BLaER1 (cell line): ENCODE results near the gene FBXL14.

Experiments
- H3K27ac ChIP-seq: shearing (Covaris generic); formaldehyde crosslinking; 2 replicates; pipeline ENCODE4 v1.8.1; 2022
- H3K27me3 ChIP-seq: shearing (Covaris generic); formaldehyde crosslinking; 2 replicates; pipeline ENCODE4 v1.8.1; 2022
- H3K36me3 ChIP-seq: shearing (Covaris generic); formaldehyde crosslinking; 2 replicates; pipeline ENCODE4 v1.8.1; 2022
- H3K4me1 ChIP-seq: shearing (Covaris generic); formaldehyde crosslinking; 2 replicates; pipeline ENCODE4 v1.8.1; 2022
- H3K4me2 ChIP-seq: shearing (Covaris generic); formaldehyde crosslinking; 2 replicates; pipeline ENCODE4 v1.8.1; 2022
- H3K4me3 ChIP-seq: shearing (Covaris generic); formaldehyde crosslinking; 2 replicates; pipeline ENCODE4 v1.8.1; 2022
- H3K9ac ChIP-seq: shearing (Covaris generic); formaldehyde crosslinking; 2 replicates; pipeline ENCODE4 v1.8.1; 2022
- H3K9me3 ChIP-seq: shearing (Covaris generic); formaldehyde crosslinking; 2 replicates; pipeline ENCODE4 v1.8.1; 2022
- H4K20me1 ChIP-seq: shearing (Covaris generic); formaldehyde crosslinking; 2 replicates; pipeline ENCODE4 v1.8.1; 2022
- Cebpa-rat ChIP-seq: shearing (Covaris generic); IDR thresholded peaks from 2 replicates; pipeline ENCODE4 v1.8.1; 2022

Gene FBXL14

DNA sequence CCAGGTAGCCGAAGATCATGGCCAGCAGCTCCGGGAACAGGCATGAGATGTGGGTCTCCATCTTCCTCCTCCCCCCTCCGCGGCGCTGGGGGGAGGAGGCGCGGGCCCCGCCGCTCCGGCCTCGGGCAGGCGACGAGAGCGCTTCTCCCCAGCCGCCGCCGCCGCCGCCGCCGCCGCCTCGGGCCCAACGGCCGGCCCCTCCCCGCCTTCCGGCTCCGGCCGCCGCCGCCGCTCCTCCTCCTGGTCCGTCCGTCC is 448 bp downstream of the FBXL14 start:
- Histone ChIP-seq H3K4me3 (peak overlapping the region; percentile 85), H3K9ac (peak overlapping the region; percentile 92), H3K4me2 (peak overlapping the region; percentile 98), H3K27me3 (no peaks in the 10 kb centered on the region), H4K20me1 (peaks cover 47% of the 10 kb centered on the region), H3K27ac (peak overlapping the region; percentile 96), H3K4me1 (peaks cover 55% of the 10 kb centered on the region), H3K36me3 (no peaks in the 10 kb centered on the region), H3K9me3 (no peaks in the 10 kb centered on the region)
- TF ChIP-seq Cebpa-rat: no peak

DNA sequence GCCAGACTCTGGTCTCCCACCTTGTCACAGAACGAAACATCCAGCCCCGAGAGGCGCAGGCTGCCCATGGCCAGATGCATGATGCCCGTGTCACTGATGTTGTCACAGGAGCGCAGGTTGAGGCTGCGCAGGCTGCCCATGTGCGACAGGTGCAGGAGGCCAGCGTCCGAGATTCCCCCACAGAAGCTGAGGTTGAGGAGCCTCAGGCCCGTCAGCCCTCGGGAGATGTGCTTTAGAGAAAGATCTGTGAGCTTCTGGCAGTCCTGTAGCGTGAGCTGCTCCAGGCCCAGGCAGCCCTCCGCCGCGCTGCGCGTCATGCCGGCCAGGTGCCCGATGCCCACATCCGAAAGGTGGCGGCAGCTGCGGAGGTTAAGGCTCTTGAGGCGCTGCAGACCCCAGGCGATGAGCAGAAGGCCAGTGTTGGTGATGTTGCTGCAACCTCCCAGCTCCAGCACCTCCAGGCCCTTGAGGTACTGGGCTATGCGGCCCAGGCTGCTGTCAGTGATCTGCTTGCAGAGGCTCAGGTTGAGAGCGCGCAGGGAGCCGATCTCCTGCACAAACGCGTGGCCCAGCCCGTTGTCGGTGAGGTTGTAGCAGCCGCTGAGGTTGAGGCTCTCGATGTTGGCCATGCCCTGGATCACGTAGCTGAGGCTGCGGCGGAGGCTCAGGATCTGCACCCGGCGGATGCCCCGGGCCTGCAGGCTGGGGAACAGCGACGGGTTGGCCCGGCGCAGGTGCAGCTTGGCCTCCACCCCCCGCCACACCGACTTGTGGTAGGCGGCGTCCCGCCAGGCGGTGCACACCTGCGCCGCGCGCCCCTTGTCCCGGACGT is 991 bp downstream of the FBXL14 start:
- Histone ChIP-seq H3K4me3 (peak overlapping the region; percentile 85), H3K27me3 (no peaks in the 10 kb centered on the region), H3K9me3 (no peaks in the 10 kb centered on the region), H3K4me2 (peak overlapping the region; percentile 98), H3K9ac (peak overlapping the region; percentile 92), H3K27ac (peak overlapping the region; percentile 96), H4K20me1 (peaks cover 53% of the 10 kb centered on the region), H3K4me1 (peaks cover 60% of the 10 kb centered on the region), H3K36me3 (no peaks in the 10 kb centered on the region)
- TF ChIP-seq Cebpa-rat: no peak

DNA sequence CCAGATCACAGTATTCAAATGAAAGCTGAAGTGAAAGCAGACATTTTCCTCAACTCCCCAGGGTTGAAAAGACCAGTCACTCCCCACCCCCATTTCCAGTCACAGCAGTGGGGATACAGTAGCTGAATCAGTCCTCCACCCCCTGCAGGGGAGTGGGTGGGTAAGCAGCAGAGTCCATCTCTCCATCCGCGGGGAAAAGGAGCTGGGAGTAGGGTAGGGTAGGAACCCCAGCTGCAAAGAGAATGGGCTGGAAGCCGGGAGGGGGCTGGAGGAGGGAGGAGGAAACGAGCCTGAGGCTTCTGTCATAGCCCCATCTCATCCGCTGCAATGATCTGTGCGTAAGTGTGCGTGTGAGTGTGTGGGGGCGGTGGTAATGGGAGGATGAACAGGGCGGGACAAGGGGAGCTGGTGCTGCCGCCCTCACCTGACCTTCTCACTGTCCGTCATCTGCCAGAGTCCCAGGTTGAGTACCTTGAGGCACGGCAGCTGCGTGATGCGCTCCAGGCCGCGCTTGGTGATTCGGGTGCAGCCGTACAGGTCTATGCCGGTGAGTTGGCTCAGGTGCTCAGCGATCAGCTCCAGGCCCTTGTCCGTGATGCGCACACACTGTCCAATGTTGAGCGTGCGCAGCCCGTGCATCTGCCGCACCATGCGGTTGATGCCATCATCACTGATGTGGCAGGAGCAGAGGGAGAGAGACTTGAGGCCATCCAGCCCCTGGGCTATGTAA is 1.8 kb downstream of the FBXL14 start:
- TF ChIP-seq Cebpa-rat: no peak
- H3K27ac ChIP-seq: peak overlapping the region; percentile 96; the same call in 1 of the 2 replicates

DNA sequence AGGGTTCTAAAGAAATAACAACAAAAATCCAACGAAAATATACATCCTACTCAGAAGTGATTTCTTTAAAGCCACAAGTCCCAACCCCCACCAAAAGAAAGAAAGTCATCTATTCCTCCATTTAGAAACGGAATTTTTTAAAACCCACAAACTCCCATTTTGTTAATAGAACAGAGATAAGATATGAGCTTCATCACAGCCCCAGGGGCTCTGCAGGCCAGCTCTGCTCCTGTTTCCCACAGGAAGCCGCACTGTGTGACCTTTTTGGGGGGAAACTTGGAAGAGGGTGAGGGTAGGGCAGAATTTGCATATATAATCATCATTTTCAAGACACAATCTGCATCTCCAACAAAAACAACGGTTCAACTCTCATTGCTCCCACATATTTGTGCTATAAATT is 2.8 kb downstream of the FBXL14 start:
- Histone ChIP-seq H3K9ac (peak overlapping the region; percentile 75), H4K20me1 (peaks cover 70% of the 10 kb centered on the region), H3K4me3 (peak overlapping the region; percentile 85), H3K4me1 (peaks cover 67% of the 10 kb centered on the region), H3K27ac (peak overlapping the region; percentile 23; the same call in 1 of the 2 replicates), H3K9me3 (no peaks in the 10 kb centered on the region), H3K4me2 (peak overlapping the region; percentile 98), H3K36me3 (no peaks in the 10 kb centered on the region), H3K27me3 (no peaks in the 10 kb centered on the region)
- no peak for TF ChIP-seq Cebpa-rat

More for the DNA sequence above, 1.8 kb downstream of the FBXL14 start:
- peaks cover 67% of the 10 kb centered on the region for H3K4me1 ChIP-seq
- H3K27me3 ChIP-seq: no peaks in the 10 kb centered on the region
- no peaks in the 10 kb centered on the region for H3K36me3 ChIP-seq
- H3K9me3 ChIP-seq: no peaks in the 10 kb centered on the region
- H3K4me3 ChIP-seq: peak overlapping the region; percentile 85
- peak overlapping the region; percentile 98 for H3K4me2 ChIP-seq
- peaks cover 60% of the 10 kb centered on the region for H4K20me1 ChIP-seq
- H3K9ac ChIP-seq: peak overlapping the region; percentile 92

DNA sequence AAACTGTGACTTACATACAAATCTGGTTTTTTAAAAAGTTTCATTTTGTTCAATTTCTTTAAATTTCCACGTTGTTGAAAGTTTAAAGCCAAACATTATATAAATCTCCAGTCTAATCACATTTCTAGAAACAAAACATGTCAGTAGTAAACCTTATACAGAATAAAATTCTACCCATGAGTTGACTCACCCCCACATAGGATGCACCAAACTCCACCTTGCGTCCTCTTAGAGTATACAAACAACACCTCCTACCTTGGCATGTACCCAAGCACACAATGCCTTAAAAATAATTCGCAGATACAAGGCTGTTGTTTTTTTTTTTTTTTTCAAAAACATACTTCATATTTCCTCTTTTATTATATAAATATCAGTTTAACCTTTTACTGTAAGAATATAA is 3.3 kb downstream of the FBXL14 start:
- Histone ChIP-seq H3K4me3 (peak overlapping the region; percentile 85), H4K20me1 (peaks cover 75% of the 10 kb centered on the region), H3K27me3 (no peaks in the 10 kb centered on the region), H3K4me2 (peak overlapping the region; percentile 98), H3K4me1 (peaks cover 69% of the 10 kb centered on the region), H3K27ac (no peak overlapping the region), H3K9me3 (no peaks in the 10 kb centered on the region), H3K9ac (peak overlapping the region; percentile 75; the same call in 1 of the 2 replicates), H3K36me3 (no peaks in the 10 kb centered on the region)
- no peak for TF ChIP-seq Cebpa-rat

GRCh38 chr12:1590221-1590979 is 4.0 kb downstream of the FBXL14 start:
- Histone ChIP-seq H3K36me3 (no peaks in the 10 kb centered on the region), H3K9ac (no peak overlapping the region), H3K27me3 (no peaks in the 10 kb centered on the region)

DNA sequence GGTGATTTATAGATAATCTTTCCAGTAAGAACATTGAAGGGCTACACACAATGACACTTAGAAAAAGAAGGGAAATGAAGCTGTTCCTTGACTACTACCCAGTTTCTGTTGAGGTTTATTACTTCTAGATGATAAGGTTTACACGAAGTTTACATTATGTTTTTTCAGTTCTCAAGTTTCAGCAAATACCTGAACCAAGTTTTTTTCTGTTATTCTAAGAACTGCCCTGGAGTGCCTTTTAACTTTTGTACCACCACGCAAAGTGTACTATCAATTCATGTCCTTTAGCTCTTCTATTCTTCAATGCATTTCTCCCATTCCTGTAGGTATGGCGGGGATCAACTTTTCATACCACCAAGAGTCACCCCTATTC is 5.8 kb downstream of the FBXL14 start:
- Histone ChIP-seq H3K9me3 (no peaks in the 10 kb centered on the region), H3K4me3 (no peak overlapping the region), H3K27ac (no peak overlapping the region), H3K4me2 (peak overlapping the region; percentile 8), H3K9ac (no peak overlapping the region), H3K36me3 (no peaks in the 10 kb centered on the region), H4K20me1 (peaks cover 90% of the 10 kb centered on the region), H3K4me1 (peaks cover 73% of the 10 kb centered on the region), H3K27me3 (no peaks in the 10 kb centered on the region)
- no peak for TF ChIP-seq Cebpa-rat

More at GRCh38 chr12:1590221-1590979, 4.0 kb downstream of the FBXL14 start:
- H3K4me3 ChIP-seq: peak overlapping the region; percentile 85; the same call in 1 of the 2 replicates
- H4K20me1 ChIP-seq: peaks cover 82% of the 10 kb centered on the region
- H3K27ac ChIP-seq: no peak overlapping the region
- TF ChIP-seq Cebpa-rat: no peak
- no peaks in the 10 kb centered on the region for H3K9me3 ChIP-seq
- H3K4me2 ChIP-seq: peak overlapping the region; percentile 98
- peaks cover 69% of the 10 kb centered on the region for H3K4me1 ChIP-seq

DNA sequence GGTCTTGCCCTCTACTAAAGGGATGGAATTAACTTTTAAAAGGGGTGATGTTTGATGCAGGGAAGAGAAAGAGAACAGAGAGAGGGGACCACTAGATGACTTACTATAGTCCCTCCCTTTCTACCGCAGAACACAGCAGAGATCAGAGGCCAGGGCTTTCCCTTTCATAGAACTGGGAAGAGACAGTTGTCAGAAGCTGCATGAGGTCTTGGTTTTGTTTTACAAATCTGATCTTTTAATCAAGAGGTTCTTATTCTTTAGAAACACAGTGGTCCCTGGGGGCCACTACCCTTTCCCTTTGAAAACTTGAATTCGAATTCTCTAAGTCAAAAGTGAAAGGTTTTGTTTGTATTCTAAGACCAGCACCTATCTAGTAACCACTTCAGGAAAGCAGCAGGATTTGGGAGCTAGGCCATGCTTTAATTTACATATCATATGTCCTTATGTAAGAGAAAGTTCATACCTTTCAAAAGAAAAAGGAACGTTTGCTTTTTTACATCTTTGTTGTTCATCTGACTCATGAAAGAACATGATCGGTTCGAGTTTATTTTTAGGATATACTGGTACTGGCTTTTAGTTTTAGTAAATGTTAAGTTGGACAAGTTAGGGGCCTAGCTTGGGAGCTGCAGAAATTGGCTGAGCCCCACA is 6.3 kb downstream of the FBXL14 start:
- H3K4me1 ChIP-seq: peaks cover 75% of the 10 kb centered on the region
- no peak for TF ChIP-seq Cebpa-rat
- no peaks in the 10 kb centered on the region for H3K27me3 ChIP-seq
- H3K9ac ChIP-seq: no peak overlapping the region
- H3K4me3 ChIP-seq: no peak overlapping the region
- peaks cover 85% of the 10 kb centered on the region for H4K20me1 ChIP-seq
- H3K36me3 ChIP-seq: no peaks in the 10 kb centered on the region
- no peaks in the 10 kb centered on the region for H3K9me3 ChIP-seq
- peak overlapping the region; percentile 8 for H3K4me2 ChIP-seq
- no peak overlapping the region for H3K27ac ChIP-seq

GRCh38 chr12:1584326-1584725 is 10.1 kb downstream of the FBXL14 start:
- Histone ChIP-seq H3K9ac (no peak overlapping the region), H3K4me1 (peaks cover 45% of the 10 kb centered on the region), H3K27me3 (no peaks in the 10 kb centered on the region), H4K20me1 (peaks cover 67% of the 10 kb centered on the region), H3K27ac (no peak overlapping the region), H3K4me3 (no peak overlapping the region), H3K36me3 (no peaks in the 10 kb centered on the region), H3K4me2 (no peak overlapping the region), H3K9me3 (no peaks in the 10 kb centered on the region)
- no peak for TF ChIP-seq Cebpa-rat
